Peyer's patch (tissue), 4 donors: ENCODE results near the gene C17orf100. TPM values are rescaled to one million over a fixed set of nuclear protein-coding genes. Genes with fewer than 3 reads are reported as not detected.
"Not testable (repeated sequence)": the region's sequence is repeated elsewhere in the genome, so short reads cannot be mapped to it uniquely, and the experiment has no call there.

ENCODE experiments used
- DNase-seq, 3 donors: peaks; one replicate each; pipeline ENCODE4 v3.0.0-alpha.2; 2017 to 2019
- H3K27ac ChIP-seq, 4 donors: fragments of 200-600 bp; sonication (generic); one replicate each; pipeline ENCODE4 v1.5.1; 2016 to 2019
- H3K27me3 ChIP-seq, 2 donors: fragments of 200-600 bp; sonication (generic); one replicate each; pipeline ENCODE4 v1.5.1; 2019
- H3K36me3 ChIP-seq, 3 donors: fragments of 200-600 bp; sonication (generic); one replicate each; pipeline ENCODE4 v1.5.1; 2016 to 2019
- H3K4me1 ChIP-seq, 4 donors: fragments of 200-600 bp; sonication (generic); one replicate each; pipeline ENCODE4 v1.5.1; 2016 to 2019
- H3K4me3 ChIP-seq, 4 donors: fragments of 200-600 bp; sonication (generic); 1 replicate in 3 of 4; 2 replicates in 1 of 4; pipeline ENCODE4 v1.5.1; 2016 to 2019; ENCODE audit warnings: mild to moderate bottlenecking in 1 of 4
- H3K9me3 ChIP-seq, 4 donors: fragments of 200-600 bp; sonication (generic); one replicate each; pipeline ENCODE4 v1.5.1; 2016 to 2019; ENCODE audit warnings: mild to moderate bottlenecking in 1 of 4
- CTCF ChIP-seq, 6 experiments: fragments of 450-650 bp in 4 of 6; fragments of 200-600 bp in 2 of 6; sonication (generic) in 1 of 6; IDR thresholded peaks; one replicate each; pipeline ENCODE4 v1.5.1; 2017 to 2019; ENCODE audit warnings: antibody characterized with exemption in 6 of 6, mild to moderate bottlenecking in 3 of 6, moderate library complexity in 1 of 6
- POLR2A ChIP-seq, 2 donors: fragments of 450-650 bp; IDR thresholded peaks; one replicate each; pipeline ENCODE4 v1.5.1; 2017; ENCODE audit warnings: antibody characterized with exemption in 2 of 2, mild to moderate bottlenecking in 2 of 2, moderate library complexity in 2 of 2
- total RNA-seq, 4 donors: library from RNA; depleted of rRNA; stranded (reverse); fragments of >200 nt; gene quantifications; one replicate each; pipeline ENCODE4 v1.1.0, GENCODE V29; 2016

Gene C17orf100
- total RNA-seq, 4 donors from 2014 or later, result 2.3 to 16.5 (median 3.1) TPM

- Histone ChIP-seq H3K27me3 (no peaks in the 10 kb centered on the region), H3K27ac (peak overlapping the region in 1 of 4 donors; percentile 65), H3K36me3 (no peaks in the 10 kb centered on the region), H3K4me3 (peak overlapping the region; percentile 27 to 42 (median 40)), H3K4me1 (peaks cover 0 to 14% (median 3%) of the 10 kb centered on the region in 4 donors), H3K9me3 (no peaks in the 10 kb centered on the region)
- DNase-seq, result no peak
- TF ChIP-seq POLR2A (IDR thresholded peaks at IDR 0.05) (no peak), CTCF (IDR thresholded peaks at IDR 0.05) (no peak)
Measured at GRCh38 chr17:6657633-6658287, 6.2 kb downstream of the C17orf100 start.

- Histone ChIP-seq H3K27ac (peak overlapping the region in 1 of 4 donors; percentile 65), H3K4me1 (peaks cover 0 to 14% (median 3%) of the 10 kb centered on the region in 4 donors)
- not testable (repeated sequence) for H3K9me3 ChIP-seq, H3K27me3 ChIP-seq, H3K4me3 ChIP-seq, DNase-seq, H3K36me3 ChIP-seq
Measured at GRCh38 chr17:6658411-6658810, 6.8 kb downstream of the C17orf100 start.

GRCh38 chr17:6660101-6660500 is 8.5 kb downstream of the C17orf100 start:
- Histone ChIP-seq H3K9me3 (no peaks in the 10 kb centered on the region), H3K36me3 (no peaks in the 10 kb centered on the region), H3K27ac (peak overlapping the region in 1 of 4 donors; percentile 70), H3K4me3 (no peak overlapping the region), H3K27me3 (no peaks in the 10 kb centered on the region), H3K4me1 (peaks cover 0 to 5% (median 3%) of the 10 kb centered on the region in 4 donors)
- no peak for DNase-seq
- TF ChIP-seq CTCF (IDR thresholded peaks at IDR 0.05) (no peak), POLR2A (IDR thresholded peaks at IDR 0.05) (no peak)

GRCh38 chr17:6660805-6661463 is 9.4 kb downstream of the C17orf100 start:
- peak overlapping the region in 1 of 4 donors; percentile 70 for H3K27ac ChIP-seq
- no peaks in the 10 kb centered on the region for H3K36me3 ChIP-seq
- H3K4me3 ChIP-seq, result peak overlapping the region in 1 of 4 donors; percentile 15
- no peaks in the 10 kb centered on the region for H3K27me3 ChIP-seq
- H3K4me1 ChIP-seq, result peaks cover 0 to 5% (median 0%) of the 10 kb centered on the region in 4 donors
- TF ChIP-seq CTCF (IDR thresholded peaks at IDR 0.05) (no peak), POLR2A (IDR thresholded peaks at IDR 0.05) (no peak)
- H3K9me3 ChIP-seq, result no peaks in the 10 kb centered on the region
- DNase-seq, result peak in 2 of 3 donors; percentile 63 to 66

- DNase-seq, result no peak
- no peaks in the 10 kb centered on the region for H3K27me3 ChIP-seq
- H3K4me1 ChIP-seq, result peaks cover 0 to 5% (median 0%) of the 10 kb centered on the region in 4 donors
- H3K36me3 ChIP-seq, result no peaks in the 10 kb centered on the region
- H3K4me3 ChIP-seq, result no peak overlapping the region
- H3K9me3 ChIP-seq, result no peaks in the 10 kb centered on the region
- H3K27ac ChIP-seq, result peak overlapping the region in 1 of 4 donors; percentile 70
- TF ChIP-seq CTCF (IDR thresholded peaks at IDR 0.05) (no peak), POLR2A (IDR thresholded peaks at IDR 0.05) (no peak)
Measured at GRCh38 chr17:6661464-6661848, 9.9 kb downstream of the C17orf100 start.

- not testable (repeated sequence) for DNase-seq, H3K36me3 ChIP-seq, H3K9me3 ChIP-seq, H3K4me3 ChIP-seq, H3K4me1 ChIP-seq, H3K27ac ChIP-seq, H3K27me3 ChIP-seq
Measured at GRCh38 chr17:6663200-6663599, 11.6 kb downstream of the C17orf100 start.
